Urinary bladder (tissue), 4 donors: Measurements from ENCODE around the gene GABRA5. TPM values are rescaled to one million over a fixed set of nuclear protein-coding genes. Genes with fewer than 3 reads are reported as not detected.
"Not testable (repeated sequence)": the region's sequence is repeated elsewhere in the genome, so short reads cannot be mapped to it uniquely, and the experiment has no call there.

ENCODE experiments used
- DNase-seq: peaks from one replicate; pipeline ENCODE4 v3.0.0-alpha.2; 2015; ENCODE audit errors: extremely low spot score
- H3K27ac ChIP-seq: one replicate; pipeline ENCODE4 v1.5.1; 2013; ENCODE audit warnings: low read depth, mild to moderate bottlenecking, moderate library complexity
- H3K36me3 ChIP-seq: one replicate; pipeline ENCODE4 v1.6.1; 2013; ENCODE audit warnings: mild to moderate bottlenecking, moderate library complexity; ENCODE audit not compliant: insufficient read depth
- H3K4me1 ChIP-seq: one replicate; pipeline ENCODE4 v1.6.1; 2013; ENCODE audit warnings: mild to moderate bottlenecking, moderate library complexity; ENCODE audit not compliant: insufficient read depth
- H3K4me3 ChIP-seq: one replicate; pipeline ENCODE4 v1.5.1; 2013; ENCODE audit warnings: low read depth, low read length
- WGBS: extraction: QIAGEN DNeasy Blood & Tissue Kit; methylation state at CpG from one replicate; pipeline ENCODE4 v1.1.7; 2013; 5-methylcytosine and 5-hydroxymethylcytosine counted together
- polyA plus RNA-seq: library from polyadenylated mRNA; stranded (reverse); fragments of 200-250 nt; gene quantifications from one replicate; pipeline ENCODE4 v1.2.3, GENCODE V29; 2013
- total RNA-seq: library from RNA; depleted of rRNA; stranded (reverse); fragments of >200 nt; gene quantifications from one replicate; pipeline ENCODE4 v1.2.3, GENCODE V29; 2014
- donor health status: healthy with polysubstance abuse.
- donor health status: healthy.

GABRA5 gene
- 0.85 TPM for total RNA-seq
- 0.35 TPM for polyA plus RNA-seq

- H3K27ac ChIP-seq, result no peak within 1 kb of the TSS
- peak within 1 kb of the TSS; percentile 14 for H3K4me3 ChIP-seq
- WGBS, result 16% methylated on average over 63 of the region's 63 CpGs
- H3K36me3 ChIP-seq, result no peaks in the 10 kb centered on the region
- DNase-seq, result no peak
- no peaks in the 10 kb centered on the region for H3K4me1 ChIP-seq
Measured at GRCh38 chr15:26866298-26867199, at the start of gene GABRA5. Gene GABRA5 (plus strand): TSS chr15:26867062. CDS start chr15:26869249, 2,187 bp downstream.

DNA sequence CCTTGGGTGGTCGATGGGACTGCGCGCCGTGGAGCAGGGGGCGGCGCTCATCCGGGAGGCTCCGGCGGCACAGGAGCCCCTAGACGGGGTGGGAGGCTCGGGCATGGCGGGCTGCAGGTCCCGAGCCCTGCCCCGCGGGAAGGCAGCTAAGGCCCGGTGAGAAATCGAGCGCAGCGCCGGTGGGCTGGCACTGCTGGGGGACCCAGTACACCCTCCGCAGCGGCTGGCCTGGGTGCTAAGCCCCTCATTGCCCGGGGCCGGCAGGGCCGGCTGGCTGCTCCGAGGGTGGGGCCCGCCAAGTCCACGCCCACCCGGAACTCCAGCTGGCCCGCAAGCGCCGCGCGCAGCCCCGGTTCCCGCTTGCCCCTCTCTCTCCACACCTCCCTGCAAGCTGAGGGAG lies 35.7 kb upstream of the GABRA5 start:
- H3K4me1 ChIP-seq, H3K27ac ChIP-seq, H3K4me3 ChIP-seq, H3K36me3 ChIP-seq, DNase-seq: not testable (repeated sequence)
- WGBS, result 68% methylated on average over 36 of the region's 36 CpGs

DNA sequence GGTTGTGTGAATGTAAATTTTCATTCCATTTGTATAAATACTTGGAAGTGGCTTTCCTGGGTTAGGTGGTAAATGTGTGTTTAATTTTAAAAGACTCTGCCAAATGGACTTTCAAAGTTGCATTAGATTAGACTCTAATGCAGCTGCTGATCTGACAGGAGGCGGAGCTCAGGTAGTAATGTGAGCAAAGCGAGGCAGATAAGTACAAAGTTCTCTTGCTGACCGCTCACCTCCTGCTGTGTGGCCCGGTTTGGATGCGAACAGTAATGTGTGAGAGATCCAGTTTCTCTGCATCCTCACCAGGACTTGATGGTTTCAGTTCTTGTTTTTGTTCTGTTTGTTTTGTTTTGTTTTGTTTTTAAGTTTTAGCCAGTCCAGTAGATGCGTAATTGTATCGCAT lies 34.9 kb upstream of the GABRA5 start:
- no peaks in the 10 kb centered on the region for H3K4me1 ChIP-seq
- no peak for DNase-seq
- no peak overlapping the region for H3K4me3 ChIP-seq
- H3K27ac ChIP-seq, result no peak overlapping the region
- H3K36me3 ChIP-seq, result no peaks in the 10 kb centered on the region
- 86% methylated on average over 7 of the region's 7 CpGs for WGBS

DNA sequence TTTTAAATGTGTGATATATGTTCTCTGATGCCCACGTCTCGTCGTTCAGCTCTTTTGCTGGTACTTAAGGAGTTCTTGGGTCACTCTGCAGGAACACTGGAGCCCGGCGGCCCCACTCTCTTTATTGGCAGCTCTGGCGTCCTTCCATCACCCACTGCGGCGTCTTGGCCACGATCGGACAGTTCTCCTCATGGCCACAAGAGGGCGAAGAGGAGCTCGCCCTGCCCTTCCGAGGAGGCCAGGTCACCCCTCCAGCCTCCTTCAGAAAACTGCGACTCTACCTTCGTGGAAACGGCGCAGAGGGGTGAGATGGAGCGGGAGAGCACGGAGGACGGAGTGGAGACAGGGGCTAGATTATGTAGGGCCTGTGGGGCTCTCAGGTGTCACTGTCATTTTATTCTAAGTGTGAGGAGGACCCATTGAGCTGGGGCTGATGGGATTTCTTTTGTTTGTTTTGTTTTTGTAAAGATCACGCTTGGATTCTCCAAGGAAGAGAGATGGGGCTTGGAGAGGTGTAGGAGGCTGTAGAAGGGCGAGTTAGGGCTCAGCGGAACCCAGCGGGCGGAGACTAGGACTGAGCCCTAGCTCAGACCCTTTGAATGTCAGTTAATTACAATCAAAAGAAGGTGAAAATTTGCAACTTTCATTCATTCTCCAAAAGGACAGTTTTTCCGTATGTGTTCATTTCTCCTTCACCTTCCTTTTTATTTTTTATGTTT lies 28.0 kb upstream of the GABRA5 start:
- no peak overlapping the region for H3K4me3 ChIP-seq
- DNase-seq, result no peak
- H3K4me1 ChIP-seq, result no peaks in the 10 kb centered on the region
- no peak overlapping the region for H3K27ac ChIP-seq
- H3K36me3 ChIP-seq, result no peaks in the 10 kb centered on the region
- 41% methylated on average over 26 of the region's 26 CpGs for WGBS

- DNase-seq, result no peak
- Histone ChIP-seq H3K27ac (no peak overlapping the region), H3K4me1 (no peaks in the 10 kb centered on the region), H3K4me3 (no peak overlapping the region), H3K36me3 (no peaks in the 10 kb centered on the region)
- 53% methylated on average over 10 of the region's 10 CpGs for WGBS
Measured at GRCh38 chr15:26841514-26841913, 25.3 kb upstream of the GABRA5 start.

DNA sequence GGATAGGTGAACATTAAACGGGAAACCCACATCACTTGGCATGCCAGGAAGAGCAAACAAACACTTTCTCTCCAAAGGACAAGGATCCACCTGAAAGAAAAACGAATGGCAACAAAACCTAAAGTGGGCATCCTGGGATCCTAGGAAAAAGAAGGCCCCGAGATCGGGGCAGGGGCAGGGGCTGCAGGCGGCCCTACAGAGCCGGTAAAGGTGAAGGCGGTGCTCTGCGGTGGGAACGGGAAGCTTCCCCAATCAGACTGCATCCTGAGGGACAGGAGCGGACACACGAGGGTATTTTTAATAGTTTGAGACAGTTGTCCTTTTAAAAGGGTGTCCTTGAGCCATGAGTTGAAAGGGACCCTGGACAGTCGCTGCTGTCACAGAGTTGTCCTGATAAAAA lies 24.9 kb upstream of the GABRA5 start:
- H3K4me3 ChIP-seq, result no peak overlapping the region
- DNase-seq, result no peak
- H3K4me1 ChIP-seq, result no peaks in the 10 kb centered on the region
- WGBS, result 30% methylated on average over 12 of the region's 12 CpGs
- no peak overlapping the region for H3K27ac ChIP-seq
- H3K36me3 ChIP-seq, result no peaks in the 10 kb centered on the region

GRCh38 chr15:26842391-26842790 lies 24.5 kb upstream of the GABRA5 start:
- 39% methylated on average over 11 of the region's 11 CpGs for WGBS
- no peak overlapping the region for H3K27ac ChIP-seq
- H3K36me3 ChIP-seq, result no peaks in the 10 kb centered on the region
- H3K4me1 ChIP-seq, result no peaks in the 10 kb centered on the region
- DNase-seq, result no peak
- H3K4me3 ChIP-seq, result no peak overlapping the region

GRCh38 chr15:26844901-26845300 lies 22.0 kb upstream of the GABRA5 start:
- Histone ChIP-seq H3K36me3 (no peaks in the 10 kb centered on the region), H3K4me3 (no peak overlapping the region), H3K4me1 (no peaks in the 10 kb centered on the region), H3K27ac (no peak overlapping the region)
- DNase-seq, result no peak

DNA sequence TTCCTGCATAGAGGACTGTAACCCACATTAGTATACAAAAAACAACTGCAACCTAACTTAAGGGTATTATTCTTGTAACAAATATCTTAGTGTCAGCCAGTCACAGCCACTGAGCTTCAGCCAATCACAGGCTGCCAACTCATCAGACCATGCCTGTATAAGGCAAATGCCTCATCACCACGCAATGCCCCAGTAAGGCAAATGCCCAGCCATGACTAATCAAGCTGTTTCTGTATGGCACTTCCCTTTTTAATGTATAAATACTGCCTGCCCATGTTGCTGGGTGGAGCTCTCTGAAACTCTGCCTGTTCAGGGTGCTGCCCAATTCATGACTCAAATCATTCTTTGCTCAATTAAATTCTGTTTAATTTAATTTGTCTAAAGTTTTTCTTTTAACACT lies 18.4 kb upstream of the GABRA5 start:
- H3K27ac ChIP-seq, result no peak overlapping the region
- DNase-seq, result no peak
- 88% methylated on average over 1 of the region's 1 CpG for WGBS
- H3K4me3 ChIP-seq, result no peak overlapping the region
- no peaks in the 10 kb centered on the region for H3K4me1 ChIP-seq
- no peaks in the 10 kb centered on the region for H3K36me3 ChIP-seq

- no peaks in the 10 kb centered on the region for H3K36me3 ChIP-seq
- no peak overlapping the region for H3K4me3 ChIP-seq
- WGBS, result 87% methylated on average over 3 of the region's 3 CpGs
- H3K27ac ChIP-seq, result no peak overlapping the region
- H3K4me1 ChIP-seq, result no peaks in the 10 kb centered on the region
- DNase-seq, result no peak
Measured at GRCh38 chr15:26850161-26850560, 16.7 kb upstream of the GABRA5 start.

GRCh38 chr15:26852980-26853379 lies 13.9 kb upstream of the GABRA5 start:
- no peak overlapping the region for H3K4me3 ChIP-seq
- 86% methylated on average over 2 of the region's 2 CpGs for WGBS
- DNase-seq, result no peak
- no peaks in the 10 kb centered on the region for H3K36me3 ChIP-seq
- no peak overlapping the region for H3K27ac ChIP-seq
- H3K4me1 ChIP-seq, result no peaks in the 10 kb centered on the region

GRCh38 chr15:26854435-26854834 lies 12.4 kb upstream of the GABRA5 start:
- no peaks in the 10 kb centered on the region for H3K4me1 ChIP-seq
- H3K36me3 ChIP-seq, result no peaks in the 10 kb centered on the region
- WGBS, result 47% methylated on average over 4 of the region's 4 CpGs
- no peak overlapping the region for H3K27ac ChIP-seq
- no peak for DNase-seq
- H3K4me3 ChIP-seq, result no peak overlapping the region

- 10% methylated on average over 8 of the region's 8 CpGs for WGBS
Measured at GRCh38 chr15:26864664-26865191, 2.1 kb upstream of the GABRA5 start.

More at GRCh38 chr15:26864664-26865191, 2.1 kb upstream of the GABRA5 start:
- Histone ChIP-seq H3K4me1 (no peaks in the 10 kb centered on the region), H3K36me3 (no peaks in the 10 kb centered on the region), H3K4me3 (no peak overlapping the region), H3K27ac (no peak overlapping the region)
- no peak for DNase-seq
